Measurements from ENCODE around the gene CBR3.
A peak's percentile ranks its signal among the peaks of the same experiment; 100 is the strongest.

The CBR3 gene

DNA sequence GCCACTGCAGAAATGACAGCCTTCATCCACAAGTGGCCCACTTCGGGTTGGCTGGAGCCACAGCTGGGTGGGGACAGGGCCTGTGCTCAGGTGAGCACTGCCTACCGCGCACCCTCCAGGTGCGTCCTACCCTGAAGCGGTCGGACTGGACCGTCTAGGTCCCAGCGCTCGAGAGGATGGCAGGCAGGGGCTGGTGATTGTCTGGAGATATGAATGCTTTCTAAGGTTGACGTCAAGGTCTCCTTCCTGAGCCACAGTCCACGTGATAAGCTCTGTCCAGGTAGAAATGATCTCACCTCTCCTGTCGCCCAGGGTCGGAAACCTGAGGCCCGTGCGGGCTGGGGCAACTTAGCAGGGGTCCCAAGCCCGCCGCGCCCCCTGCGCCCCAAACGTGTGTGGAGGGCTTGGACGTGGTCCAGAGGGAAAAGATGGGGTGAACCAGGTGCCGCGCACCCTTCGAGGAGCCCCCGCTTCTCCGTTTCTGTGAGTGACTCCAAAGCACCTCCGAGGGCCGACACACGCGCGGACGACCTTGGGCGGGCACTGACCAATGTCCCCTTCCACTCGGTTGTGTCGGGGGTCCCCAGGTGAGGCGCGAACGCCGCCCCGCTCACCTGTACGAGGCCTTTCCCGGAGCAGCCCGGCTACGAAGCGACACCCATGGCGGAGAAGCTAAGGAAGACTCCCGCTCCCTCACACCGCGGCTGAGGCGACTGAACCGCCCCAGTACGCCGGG is 20.9 kb downstream of the CBR3 start:
- peaks cover 8% of the 10 kb centered on the region for H3K36me3 Mint-ChIP-seq
- peak overlapping the region; percentile 28 for H3K27ac Mint-ChIP-seq
- H3K4me1 Mint-ChIP-seq: peaks cover 19% of the 10 kb centered on the region
- DNase-seq (ENCODE audit: low spot score in 2 of 2) (peak in 1 of 2 donors; percentile 9), ATAC-seq (ENCODE audit: low read depth) (no peak)
- peak overlapping the region; percentile 80 for H3K4me3 Mint-ChIP-seq
- H3K9me3 Mint-ChIP-seq: no peaks in the 10 kb centered on the region
- no peaks in the 10 kb centered on the region for H3K27me3 Mint-ChIP-seq

GRCh38 chr21:36156339-36156814 is 21.5 kb downstream of the CBR3 start:
- H3K27me3 Mint-ChIP-seq: no peaks in the 10 kb centered on the region
- H3K4me1 Mint-ChIP-seq: peaks cover 21% of the 10 kb centered on the region
- ATAC-seq (ENCODE audit: low read depth) (peak; percentile 83), DNase-seq (ENCODE audit: low spot score in 2 of 2) (peak; percentile 100)
- peak overlapping the region; percentile 28 for H3K27ac Mint-ChIP-seq
- H3K9me3 Mint-ChIP-seq: no peaks in the 10 kb centered on the region
- H3K4me3 Mint-ChIP-seq: peak overlapping the region; percentile 80
- peaks cover 10% of the 10 kb centered on the region for H3K36me3 Mint-ChIP-seq

- peaks cover 24% of the 10 kb centered on the region for H3K4me1 Mint-ChIP-seq
- ATAC-seq (ENCODE audit: low read depth) (peak; percentile 3), DNase-seq (ENCODE audit: low spot score in 2 of 2) (no peak)
- peak within 1 kb of the TSS; percentile 80 for H3K4me3 Mint-ChIP-seq
- H3K27ac Mint-ChIP-seq: peak within 1 kb of the TSS; percentile 28
- H3K9me3 Mint-ChIP-seq: no peaks in the 10 kb centered on the region
- H3K36me3 Mint-ChIP-seq: peaks cover 13% of the 10 kb centered on the region
- no peaks in the 10 kb centered on the region for H3K27me3 Mint-ChIP-seq
Observed at GRCh38 chr21:36156815-36157670, 22.2 kb downstream of the CBR3 start, which contains the start of gene DOP1B. DOP1B (plus strand) TSS chr21:36156824; CDS start chr21:36164734, 7,910 bp downstream.

DNA sequence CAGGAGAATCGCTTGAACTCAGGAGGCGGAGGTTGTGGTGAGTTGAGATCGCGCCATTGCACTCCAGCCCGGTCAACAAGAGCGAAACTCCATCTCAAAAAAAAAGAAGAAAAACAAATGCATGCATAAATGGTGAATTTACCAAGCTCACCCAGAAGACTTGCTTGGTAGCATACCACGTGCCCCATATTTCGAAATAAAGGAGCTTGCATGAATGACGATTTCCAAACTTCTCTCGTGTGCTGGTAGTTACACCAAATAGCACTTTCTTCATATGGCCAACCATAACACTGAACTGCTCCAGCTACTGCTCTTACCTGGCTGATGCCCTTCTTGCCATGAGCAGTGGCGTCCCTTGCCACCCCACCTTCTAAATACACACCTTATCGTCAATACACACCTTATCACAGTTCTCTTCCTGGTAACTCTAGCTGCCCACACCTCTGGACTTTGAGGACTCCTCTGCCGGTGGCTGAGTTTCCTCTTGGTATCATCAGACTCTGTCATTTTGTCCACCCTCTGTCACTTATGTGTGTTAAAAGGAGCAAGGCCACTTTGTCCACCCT is 24.6 kb downstream of the CBR3 start:
- Mint-ChIP-seq H3K9me3 (no peaks in the 10 kb centered on the region), H3K27ac (no peak overlapping the region), H3K4me3 (no peak overlapping the region), H3K36me3 (peaks cover 14% of the 10 kb centered on the region), H3K4me1 (peaks cover 32% of the 10 kb centered on the region), H3K27me3 (no peaks in the 10 kb centered on the region)
- no peak for ATAC-seq (ENCODE audit: low read depth)
- no peak for DNase-seq (ENCODE audit: low spot score in 2 of 2)

GRCh38 chr21:36160850-36161178 is 25.9 kb downstream of the CBR3 start:
- H3K36me3 Mint-ChIP-seq: peaks cover 19% of the 10 kb centered on the region
- H3K4me3 Mint-ChIP-seq: no peak overlapping the region
- no peak for ATAC-seq (ENCODE audit: low read depth)
- H3K4me1 Mint-ChIP-seq: peaks cover 31% of the 10 kb centered on the region
- no peaks in the 10 kb centered on the region for H3K27me3 Mint-ChIP-seq
- H3K27ac Mint-ChIP-seq: peak overlapping the region; percentile 7
- H3K9me3 Mint-ChIP-seq: no peaks in the 10 kb centered on the region
- DNase-seq (ENCODE audit: low spot score in 2 of 2): no peak

DNA sequence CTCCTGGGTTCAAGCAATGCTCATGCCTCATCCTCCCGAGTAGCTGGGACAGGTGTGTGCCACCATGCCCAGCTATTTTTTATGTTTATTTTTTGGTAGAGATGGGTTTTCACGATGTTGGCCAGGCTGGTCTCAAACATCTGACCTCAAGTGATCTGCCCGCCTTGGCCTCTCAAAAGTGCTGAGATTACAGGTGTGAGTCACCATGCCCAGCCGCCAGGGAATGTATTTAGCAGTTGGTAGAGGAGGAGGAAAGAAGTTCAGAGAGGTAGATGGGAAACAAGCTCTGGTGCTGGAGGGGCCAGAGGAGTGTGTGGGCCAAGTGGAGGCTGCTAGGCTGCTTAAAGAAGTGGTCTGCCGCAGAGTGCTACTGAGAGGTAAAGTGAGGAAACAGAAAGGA is 27.8 kb downstream of the CBR3 start:
- no peak overlapping the region for H3K4me3 Mint-ChIP-seq
- peaks cover 25% of the 10 kb centered on the region for H3K36me3 Mint-ChIP-seq
- H3K9me3 Mint-ChIP-seq: no peaks in the 10 kb centered on the region
- DNase-seq (ENCODE audit: low spot score in 2 of 2): no peak
- ATAC-seq (ENCODE audit: low read depth): no peak
- peaks cover 29% of the 10 kb centered on the region for H3K4me1 Mint-ChIP-seq
- no peaks in the 10 kb centered on the region for H3K27me3 Mint-ChIP-seq
- no peak overlapping the region for H3K27ac Mint-ChIP-seq

GRCh38 chr21:36163750-36164741 is 29.2 kb downstream of the CBR3 start:
- ATAC-seq (ENCODE audit: low read depth) (no peak), DNase-seq (ENCODE audit: low spot score in 2 of 2) (no peak)
- Mint-ChIP-seq H3K9me3 (no peaks in the 10 kb centered on the region), H3K36me3 (peaks cover 28% of the 10 kb centered on the region), H3K4me1 (peaks cover 28% of the 10 kb centered on the region), H3K27me3 (no peaks in the 10 kb centered on the region), H3K27ac (no peak overlapping the region), H3K4me3 (no peak overlapping the region)

GRCh38 chr21:36165356-36165755 is 30.5 kb downstream of the CBR3 start:
- Mint-ChIP-seq H3K27me3 (no peaks in the 10 kb centered on the region), H3K36me3 (peaks cover 26% of the 10 kb centered on the region), H3K4me3 (no peak overlapping the region), H3K27ac (no peak overlapping the region), H3K4me1 (peaks cover 25% of the 10 kb centered on the region), H3K9me3 (no peaks in the 10 kb centered on the region)
- no peak for DNase-seq (ENCODE audit: low spot score in 2 of 2)
- ATAC-seq (ENCODE audit: low read depth): no peak

GRCh38 chr21:36166705-36167104 is 31.8 kb downstream of the CBR3 start:
- Mint-ChIP-seq H3K27me3 (no peaks in the 10 kb centered on the region), H3K9me3 (no peaks in the 10 kb centered on the region), H3K27ac (no peak overlapping the region), H3K4me3 (no peak overlapping the region), H3K36me3 (peaks cover 26% of the 10 kb centered on the region), H3K4me1 (peaks cover 24% of the 10 kb centered on the region)
- ATAC-seq (ENCODE audit: low read depth) (no peak), DNase-seq (ENCODE audit: low spot score in 2 of 2) (no peak)

DNA sequence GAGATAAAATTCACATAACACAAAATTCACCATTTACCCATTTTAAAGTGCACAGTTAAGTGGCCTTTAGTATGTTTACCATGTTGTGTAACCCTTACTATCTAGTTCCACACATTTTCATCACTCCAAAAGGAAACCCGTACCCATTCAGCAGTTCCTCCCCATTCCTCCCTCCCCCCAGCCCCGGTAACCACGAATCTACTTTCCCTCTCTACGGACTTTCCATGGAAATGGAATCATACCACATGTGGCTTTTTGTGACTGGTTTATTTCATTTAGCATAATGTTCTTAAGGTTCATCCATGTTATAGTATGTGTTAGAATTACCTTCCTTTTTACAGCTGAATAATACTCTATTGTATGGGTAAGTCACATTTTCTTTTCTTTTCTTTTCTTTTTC is 32.7 kb downstream of the CBR3 start:
- H3K9me3 Mint-ChIP-seq: no peaks in the 10 kb centered on the region
- peaks cover 27% of the 10 kb centered on the region for H3K36me3 Mint-ChIP-seq

GRCh38 chr21:36169470-36170128 is 34.7 kb downstream of the CBR3 start:
- Mint-ChIP-seq H3K27me3 (no peaks in the 10 kb centered on the region), H3K27ac (no peak overlapping the region), H3K9me3 (no peaks in the 10 kb centered on the region), H3K36me3 (peaks cover 25% of the 10 kb centered on the region), H3K4me3 (no peak overlapping the region), H3K4me1 (peaks cover 15% of the 10 kb centered on the region)
- DNase-seq (ENCODE audit: low spot score in 2 of 2) (no peak), ATAC-seq (ENCODE audit: low read depth) (no peak)

More for the DNA sequence above, 32.7 kb downstream of the CBR3 start:
- peaks cover 22% of the 10 kb centered on the region for H3K4me1 Mint-ChIP-seq
- no peak for ATAC-seq (ENCODE audit: low read depth)
- H3K27me3 Mint-ChIP-seq: no peaks in the 10 kb centered on the region
- no peak overlapping the region for H3K27ac Mint-ChIP-seq
- DNase-seq (ENCODE audit: low spot score in 2 of 2): no peak
- no peak overlapping the region for H3K4me3 Mint-ChIP-seq

DNA sequence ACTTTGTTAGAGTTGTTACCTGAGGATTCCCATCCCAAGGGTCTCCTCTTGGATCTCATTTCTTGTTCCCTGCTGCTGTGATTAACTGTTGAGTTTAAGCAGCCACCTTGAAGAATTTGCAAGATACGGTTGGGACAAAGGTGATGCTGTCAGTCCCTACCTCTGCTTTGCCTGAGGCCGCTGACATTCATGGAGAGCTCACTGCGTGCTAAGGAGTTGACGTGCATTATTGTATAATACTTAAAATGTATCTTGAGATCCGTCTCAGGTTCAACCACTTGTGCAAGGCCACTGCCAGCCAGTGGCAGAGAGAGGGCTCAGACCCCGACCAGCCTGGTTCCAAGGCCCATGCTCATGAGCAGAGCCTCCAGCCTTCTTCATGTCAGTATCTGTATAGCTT is 35.9 kb downstream of the CBR3 start:
- no peaks in the 10 kb centered on the region for H3K27me3 Mint-ChIP-seq
- no peak overlapping the region for H3K4me3 Mint-ChIP-seq
- no peak for DNase-seq (ENCODE audit: low spot score in 2 of 2)
- H3K9me3 Mint-ChIP-seq: no peaks in the 10 kb centered on the region
- peaks cover 26% of the 10 kb centered on the region for H3K36me3 Mint-ChIP-seq
- ATAC-seq (ENCODE audit: low read depth): no peak
- no peak overlapping the region for H3K27ac Mint-ChIP-seq
- peaks cover 15% of the 10 kb centered on the region for H3K4me1 Mint-ChIP-seq

DNA sequence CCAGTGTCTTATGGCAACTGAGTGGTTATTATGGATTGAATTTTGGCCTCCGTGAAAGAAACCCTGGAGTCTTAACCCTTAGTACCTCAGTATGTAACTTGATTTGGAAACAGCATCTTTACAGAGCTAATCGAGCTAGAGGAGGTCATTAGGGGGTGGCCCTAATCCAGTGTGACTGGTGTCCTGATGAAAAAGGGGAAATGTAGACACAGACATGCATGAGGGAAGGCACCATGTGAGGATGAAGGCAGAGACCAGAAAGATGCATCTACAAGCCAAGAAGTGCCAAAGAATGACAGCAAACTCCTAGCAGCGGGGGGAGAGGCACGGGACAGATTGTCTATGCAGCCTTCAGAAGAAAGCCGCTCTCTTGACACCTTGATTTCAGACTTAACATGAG is 36.5 kb downstream of the CBR3 start:
- Mint-ChIP-seq H3K27ac (peak overlapping the region; percentile 75), H3K4me1 (peaks cover 16% of the 10 kb centered on the region), H3K4me3 (no peak overlapping the region), H3K27me3 (no peaks in the 10 kb centered on the region), H3K9me3 (no peaks in the 10 kb centered on the region), H3K36me3 (peaks cover 26% of the 10 kb centered on the region)
- DNase-seq (ENCODE audit: low spot score in 2 of 2) (no peak), ATAC-seq (ENCODE audit: low read depth) (no peak)

Data from memory B cell (primary cell).